OCI-LY7 (cell line): ENCODE data around the gene SCYL3.

Experiments used
- EZH2phosphoT487 ChIP-seq: fragments of 200-600 bp; sonication (generic); IDR thresholded peaks from 2 replicates; pipeline ENCODE4 v1.6.1; 2018; ENCODE audit warnings: low read depth, borderline replicate concordance, mild to moderate bottlenecking, mixed run types, antibody characterized with exemption, low read length, moderate library complexity, mixed read lengths
- TF ChIP-seq, protein P1 (sequence below): fragments of 200-600 bp; sonication (generic); conservative IDR thresholded peaks from 2 replicates; pipeline ENCODE4 v1.5.1; 2014; ENCODE audit warnings: mild to moderate bottlenecking, antibody characterized with exemption, low read length, moderate library complexity, mixed read lengths

DNA sequence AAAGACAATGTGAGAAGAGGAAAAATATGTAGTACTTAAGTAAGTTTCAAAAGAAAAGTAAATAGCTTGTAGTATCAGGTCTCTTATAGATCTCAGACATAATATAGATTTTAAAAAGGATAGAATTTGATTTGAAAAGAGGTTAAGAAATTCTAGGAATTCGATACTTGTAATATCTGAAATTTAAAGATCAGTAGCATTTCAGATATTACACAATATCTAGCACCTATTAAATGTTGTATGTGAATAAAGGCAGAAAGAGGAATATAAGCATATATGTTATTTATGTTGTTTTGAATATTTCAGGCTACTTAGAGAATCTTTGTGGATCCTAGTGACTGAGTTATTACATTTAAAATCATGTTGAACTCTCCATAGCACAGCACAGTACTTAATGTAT, 64.0 kb downstream of the SCYL3 start:
- TF ChIP-seq, protein P1, sequence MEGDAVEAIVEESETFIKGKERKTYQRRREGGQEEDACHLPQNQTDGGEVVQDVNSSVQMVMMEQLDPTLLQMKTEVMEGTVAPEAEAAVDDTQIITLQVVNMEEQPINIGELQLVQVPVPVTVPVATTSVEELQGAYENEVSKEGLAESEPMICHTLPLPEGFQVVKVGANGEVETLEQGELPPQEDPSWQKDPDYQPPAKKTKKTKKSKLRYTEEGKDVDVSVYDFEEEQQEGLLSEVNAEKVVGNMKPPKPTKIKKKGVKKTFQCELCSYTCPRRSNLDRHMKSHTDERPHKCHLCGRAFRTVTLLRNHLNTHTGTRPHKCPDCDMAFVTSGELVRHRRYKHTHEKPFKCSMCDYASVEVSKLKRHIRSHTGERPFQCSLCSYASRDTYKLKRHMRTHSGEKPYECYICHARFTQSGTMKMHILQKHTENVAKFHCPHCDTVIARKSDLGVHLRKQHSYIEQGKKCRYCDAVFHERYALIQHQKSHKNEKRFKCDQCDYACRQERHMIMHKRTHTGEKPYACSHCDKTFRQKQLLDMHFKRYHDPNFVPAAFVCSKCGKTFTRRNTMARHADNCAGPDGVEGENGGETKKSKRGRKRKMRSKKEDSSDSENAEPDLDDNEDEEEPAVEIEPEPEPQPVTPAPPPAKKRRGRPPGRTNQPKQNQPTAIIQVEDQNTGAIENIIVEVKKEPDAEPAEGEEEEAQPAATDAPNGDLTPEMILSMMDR: no peak
- TF ChIP-seq EZH2phosphoT487: no peak
